ENCODE measurements around the gene TSC22D2.
A peak's percentile ranks its signal among the peaks of the same experiment; 100 is the strongest.
"Not testable (repeated sequence)": the region's sequence is repeated elsewhere in the genome, so short reads cannot be mapped to it uniquely, and the experiment has no call there.

The TSC22D2 gene

DNA sequence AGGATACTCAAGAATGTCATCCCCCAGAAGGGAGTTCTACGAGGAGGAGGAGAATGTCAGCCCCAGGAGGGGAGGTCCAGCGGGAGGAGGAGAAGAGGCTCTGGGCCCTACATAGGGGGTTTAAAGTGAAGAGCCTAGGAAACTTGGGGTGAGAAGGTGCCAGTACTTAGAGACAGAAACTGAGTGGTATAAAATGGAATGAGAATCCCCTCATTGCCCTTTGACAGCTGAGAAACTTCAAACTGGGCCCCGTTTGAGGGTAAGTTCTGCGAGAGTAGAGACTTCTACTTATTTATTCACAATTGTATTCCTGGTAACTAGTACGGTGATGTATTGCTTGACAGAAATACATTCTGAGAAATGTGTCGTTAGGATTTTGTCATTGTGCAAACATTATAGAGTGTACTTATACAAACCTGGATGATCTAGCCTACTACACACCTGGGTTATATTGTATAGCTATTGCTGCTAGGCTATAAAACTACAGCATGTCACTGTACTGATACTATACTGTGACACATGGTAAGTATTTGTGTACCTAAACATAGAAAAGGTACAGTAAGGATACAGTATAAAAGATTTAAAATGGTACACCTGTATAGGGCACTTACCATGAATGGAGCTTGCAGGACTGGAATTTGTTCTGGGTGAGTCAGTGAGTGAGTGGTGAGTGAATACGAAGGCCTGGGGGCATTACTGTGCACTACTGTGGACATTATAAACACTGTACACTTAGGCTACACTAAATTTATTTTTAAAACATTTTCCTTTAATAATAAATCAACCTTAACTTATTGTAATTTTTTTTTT, 62.0 kb downstream of the TSC22D2 start:
- H3K27ac ChIP-seq (ENCODE audit: low read depth, low read length): peak overlapping the region; percentile 9
- no peak overlapping the region for H3K9ac ChIP-seq (ENCODE audit: low read length in 5 of 5)
- no peaks in the 10 kb centered on the region for H3K27me3 ChIP-seq (ENCODE audit: control insufficient read depth in 5 of 5, insufficient read depth in 4 of 5, low read length in 5 of 5)
- H3K4me3 ChIP-seq (ENCODE audit: low read depth in 1 of 5, low read length in 5 of 5): no peak overlapping the region
- H3K4me1 ChIP-seq (ENCODE audit: control insufficient read depth in 5 of 5, insufficient read depth in 5 of 5, low read length in 5 of 5): no peaks in the 10 kb centered on the region
- H3K9me3 ChIP-seq (ENCODE audit: control insufficient read depth in 5 of 5, low read length in 5 of 5): no peaks in the 10 kb centered on the region
- H3K36me3 ChIP-seq (ENCODE audit: control insufficient read depth in 5 of 5, insufficient read depth in 5 of 5, low read length in 5 of 5): peaks cover 0 to 8% (median 0%) of the 10 kb centered on the region in 5 donors

DNA sequence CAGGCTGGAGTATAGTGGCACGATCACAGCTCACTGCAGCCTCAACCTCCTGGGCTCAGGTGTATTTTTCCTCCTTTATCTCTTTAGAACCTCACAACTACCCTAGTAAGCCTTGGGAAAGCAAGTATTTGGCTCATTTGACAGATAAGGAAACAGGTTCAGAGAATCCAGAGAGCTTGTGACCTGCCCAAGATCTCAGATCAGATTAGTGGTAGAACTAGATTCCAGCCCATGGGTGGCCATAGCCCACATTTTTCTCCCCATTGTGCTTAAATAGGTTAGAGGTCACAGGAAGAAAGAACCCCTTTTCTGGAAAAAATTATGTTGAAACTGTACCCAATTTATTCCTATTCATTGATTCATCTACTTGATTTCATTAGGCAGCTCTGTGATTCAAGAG, 64.3 kb downstream of the TSC22D2 start:
- Histone ChIP-seq H3K27me3 (ENCODE audit: control insufficient read depth in 5 of 5, insufficient read depth in 4 of 5, low read length in 5 of 5) (no peaks in the 10 kb centered on the region), H3K4me3 (ENCODE audit: low read depth in 1 of 5, low read length in 5 of 5) (no peak overlapping the region), H3K27ac (ENCODE audit: low read depth, low read length) (no peak overlapping the region), H3K4me1 (ENCODE audit: control insufficient read depth in 5 of 5, insufficient read depth in 5 of 5, low read length in 5 of 5) (no peaks in the 10 kb centered on the region), H3K9me3 (ENCODE audit: control insufficient read depth in 5 of 5, low read length in 5 of 5) (peaks cover 0 to 3% (median 2%) of the 10 kb centered on the region in 5 donors), H3K36me3 (ENCODE audit: control insufficient read depth in 5 of 5, insufficient read depth in 5 of 5, low read length in 5 of 5) (no peaks in the 10 kb centered on the region), H3K9ac (ENCODE audit: low read length in 5 of 5) (no peak overlapping the region)

DNA sequence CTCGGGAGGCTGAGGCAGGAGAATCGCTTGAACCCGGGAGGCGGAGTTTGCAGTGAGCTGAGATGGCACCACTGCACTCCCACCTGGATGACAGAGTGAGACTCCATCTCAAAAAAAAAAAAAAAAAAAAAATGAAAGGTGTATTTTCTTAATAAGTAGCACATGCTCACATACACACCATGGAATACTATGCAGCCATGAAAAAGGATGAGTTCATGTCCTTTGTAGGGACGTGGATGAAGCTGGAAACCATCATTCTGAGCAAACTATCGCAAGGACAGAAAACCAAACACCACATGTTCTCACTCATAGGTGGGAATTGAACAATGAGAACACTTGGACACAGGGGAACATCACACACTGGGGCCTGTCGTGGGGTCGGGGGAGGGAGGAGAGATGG, 65.1 kb downstream of the TSC22D2 start:
- not testable (repeated sequence) for H3K4me3 ChIP-seq (ENCODE audit: low read depth in 1 of 5, low read length in 5 of 5); H3K27ac ChIP-seq (ENCODE audit: low read depth, low read length); H3K4me1 ChIP-seq (ENCODE audit: control insufficient read depth in 5 of 5, insufficient read depth in 5 of 5, low read length in 5 of 5); H3K27me3 ChIP-seq (ENCODE audit: control insufficient read depth in 5 of 5, insufficient read depth in 4 of 5, low read length in 5 of 5); H3K9ac ChIP-seq (ENCODE audit: low read length in 5 of 5); H3K9me3 ChIP-seq (ENCODE audit: control insufficient read depth in 5 of 5, low read length in 5 of 5); H3K36me3 ChIP-seq (ENCODE audit: control insufficient read depth in 5 of 5, insufficient read depth in 5 of 5, low read length in 5 of 5)

DNA sequence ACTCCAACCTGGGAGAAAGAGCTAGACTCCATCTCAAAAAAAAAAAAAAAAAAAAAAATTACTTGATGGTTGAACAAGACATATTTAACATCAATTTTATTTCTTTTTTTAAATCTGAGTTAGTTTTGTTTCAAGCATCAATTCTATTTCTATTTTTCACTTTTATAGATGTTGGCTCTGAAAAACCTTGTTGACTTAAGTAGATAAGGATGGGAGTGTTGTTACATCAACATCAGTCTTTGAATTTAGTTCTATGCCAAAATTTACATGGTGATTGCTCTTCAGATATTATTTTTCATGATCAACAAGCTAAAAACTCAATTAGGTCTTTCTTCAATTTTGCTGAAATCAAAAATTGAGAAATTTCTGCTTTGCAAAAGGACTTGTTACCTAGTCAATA, 71.3 kb downstream of the TSC22D2 start:
- Histone ChIP-seq H3K9ac (ENCODE audit: low read length in 5 of 5) (no peak overlapping the region), H3K9me3 (ENCODE audit: control insufficient read depth in 5 of 5, low read length in 5 of 5) (peaks cover 0 to 9% (median 5%) of the 10 kb centered on the region in 5 donors), H3K4me3 (ENCODE audit: low read depth in 1 of 5, low read length in 5 of 5) (no peak overlapping the region), H3K36me3 (ENCODE audit: control insufficient read depth in 5 of 5, insufficient read depth in 5 of 5, low read length in 5 of 5) (no peaks in the 10 kb centered on the region), H3K27ac (ENCODE audit: low read depth, low read length) (no peak overlapping the region), H3K4me1 (ENCODE audit: control insufficient read depth in 5 of 5, insufficient read depth in 5 of 5, low read length in 5 of 5) (no peaks in the 10 kb centered on the region), H3K27me3 (ENCODE audit: control insufficient read depth in 5 of 5, insufficient read depth in 4 of 5, low read length in 5 of 5) (no peaks in the 10 kb centered on the region)

DNA sequence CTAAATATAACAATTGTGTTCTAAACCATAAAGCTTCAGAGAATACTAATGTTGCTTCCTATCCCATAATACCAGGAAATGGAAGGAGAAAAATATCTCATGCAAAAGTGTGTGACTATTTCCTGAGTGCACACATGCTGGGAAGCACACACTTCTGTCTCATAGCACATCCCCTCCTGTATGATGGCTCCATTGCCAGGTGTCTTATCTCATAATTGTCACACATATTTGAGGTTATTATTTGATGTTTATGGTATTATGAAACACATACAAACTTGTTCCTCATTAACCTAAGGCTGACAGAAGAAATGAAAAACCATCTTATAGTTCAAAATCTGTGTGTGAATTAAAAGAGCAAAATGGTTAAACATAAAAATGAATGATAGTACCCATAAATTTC, 72.8 kb downstream of the TSC22D2 start:
- Histone ChIP-seq H3K27me3 (ENCODE audit: control insufficient read depth in 5 of 5, insufficient read depth in 4 of 5, low read length in 5 of 5) (no peaks in the 10 kb centered on the region), H3K4me1 (ENCODE audit: control insufficient read depth in 5 of 5, insufficient read depth in 5 of 5, low read length in 5 of 5) (no peaks in the 10 kb centered on the region)

DNA sequence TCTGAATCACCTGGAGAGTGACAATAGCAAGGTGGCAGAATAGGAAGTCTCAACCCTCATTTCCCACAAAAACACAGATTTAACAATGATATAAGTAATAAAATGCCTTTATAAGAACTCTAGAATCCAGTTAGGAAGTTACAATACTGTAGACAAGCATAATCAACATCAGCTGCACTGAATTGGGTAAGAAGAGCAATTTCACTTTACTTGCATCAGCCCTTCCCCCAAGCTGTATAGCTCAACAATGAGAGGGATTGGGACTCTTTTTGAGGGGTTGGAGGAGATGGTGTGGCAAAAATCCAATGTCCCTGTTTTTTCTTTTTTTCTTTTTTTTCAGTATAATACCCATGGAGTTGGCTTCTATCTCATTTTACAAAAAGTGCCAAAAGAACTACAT, 75.1 kb downstream of the TSC22D2 start:
- no peaks in the 10 kb centered on the region for H3K36me3 ChIP-seq (ENCODE audit: control insufficient read depth in 5 of 5, insufficient read depth in 5 of 5, low read length in 5 of 5)
- H3K9me3 ChIP-seq (ENCODE audit: control insufficient read depth in 5 of 5, low read length in 5 of 5): peaks cover 0 to 11% (median 9%) of the 10 kb centered on the region in 5 donors
- H3K4me1 ChIP-seq (ENCODE audit: control insufficient read depth in 5 of 5, insufficient read depth in 5 of 5, low read length in 5 of 5): no peaks in the 10 kb centered on the region

More for the DNA sequence above, 72.8 kb downstream of the TSC22D2 start:
- H3K9me3 ChIP-seq (ENCODE audit: control insufficient read depth in 5 of 5, low read length in 5 of 5): peaks cover 0 to 9% (median 5%) of the 10 kb centered on the region in 5 donors
- no peaks in the 10 kb centered on the region for H3K36me3 ChIP-seq (ENCODE audit: control insufficient read depth in 5 of 5, insufficient read depth in 5 of 5, low read length in 5 of 5)
- H3K9ac ChIP-seq (ENCODE audit: low read length in 5 of 5): no peak overlapping the region
- H3K4me3 ChIP-seq (ENCODE audit: low read depth in 1 of 5, low read length in 5 of 5): no peak overlapping the region
- no peak overlapping the region for H3K27ac ChIP-seq (ENCODE audit: low read depth, low read length)

DNA sequence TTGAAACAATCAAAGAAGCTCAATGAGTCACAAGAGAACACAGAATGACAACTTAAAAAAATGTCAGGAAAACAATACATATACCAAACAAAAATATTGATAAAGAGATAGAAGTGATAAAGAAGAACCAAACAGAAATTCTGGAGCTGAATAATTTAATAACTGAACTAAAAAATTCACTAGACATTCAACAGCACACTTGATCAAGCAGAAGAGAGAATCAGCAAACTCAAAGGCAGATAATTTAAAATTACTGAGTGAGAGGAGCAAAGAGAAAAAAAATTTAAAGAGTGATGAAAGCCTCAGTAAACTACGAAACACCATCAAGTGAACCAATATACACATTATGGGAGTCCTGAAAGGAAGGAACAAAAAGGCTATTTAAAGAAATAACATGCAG, 76.3 kb downstream of the TSC22D2 start:
- Histone ChIP-seq H3K36me3 (ENCODE audit: control insufficient read depth in 5 of 5, insufficient read depth in 5 of 5, low read length in 5 of 5) (no peaks in the 10 kb centered on the region), H3K4me1 (ENCODE audit: control insufficient read depth in 5 of 5, insufficient read depth in 5 of 5, low read length in 5 of 5) (no peaks in the 10 kb centered on the region), H3K9me3 (ENCODE audit: control insufficient read depth in 5 of 5, low read length in 5 of 5) (peaks cover 0 to 9% (median 8%) of the 10 kb centered on the region in 5 donors), H3K9ac (ENCODE audit: low read length in 5 of 5) (no peak overlapping the region), H3K27me3 (ENCODE audit: control insufficient read depth in 5 of 5, insufficient read depth in 4 of 5, low read length in 5 of 5) (no peaks in the 10 kb centered on the region), H3K4me3 (ENCODE audit: low read depth in 1 of 5, low read length in 5 of 5) (no peak overlapping the region), H3K27ac (ENCODE audit: low read depth, low read length) (no peak overlapping the region)

More for the DNA sequence above, 75.1 kb downstream of the TSC22D2 start:
- Histone ChIP-seq H3K9ac (ENCODE audit: low read length in 5 of 5) (no peak overlapping the region), H3K27ac (ENCODE audit: low read depth, low read length) (no peak overlapping the region), H3K4me3 (ENCODE audit: low read depth in 1 of 5, low read length in 5 of 5) (no peak overlapping the region), H3K27me3 (ENCODE audit: control insufficient read depth in 5 of 5, insufficient read depth in 4 of 5, low read length in 5 of 5) (no peaks in the 10 kb centered on the region)

DNA sequence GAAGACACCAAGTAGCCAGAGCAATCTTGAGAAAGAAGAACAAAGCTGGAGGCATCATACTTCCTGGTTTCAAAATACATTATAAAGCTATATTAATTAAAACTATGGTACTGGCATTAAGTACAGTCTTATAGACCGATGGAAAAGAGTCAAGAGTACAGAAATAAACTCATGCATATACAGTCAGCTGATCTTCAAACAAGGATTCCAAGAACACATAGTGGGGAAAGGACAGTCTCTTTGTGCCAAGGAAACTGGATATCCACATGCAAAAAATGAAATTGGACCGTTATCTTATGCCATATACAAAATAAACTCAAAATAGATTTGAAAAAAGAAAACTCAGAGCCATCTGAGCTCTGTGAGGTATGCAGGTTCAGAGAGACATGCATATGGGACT, 80.8 kb downstream of the TSC22D2 start:
- Histone ChIP-seq H3K27ac (ENCODE audit: low read depth, low read length) (no peak overlapping the region), H3K27me3 (ENCODE audit: control insufficient read depth in 5 of 5, insufficient read depth in 4 of 5, low read length in 5 of 5) (no peaks in the 10 kb centered on the region), H3K36me3 (ENCODE audit: control insufficient read depth in 5 of 5, insufficient read depth in 5 of 5, low read length in 5 of 5) (no peaks in the 10 kb centered on the region), H3K4me3 (ENCODE audit: low read depth in 1 of 5, low read length in 5 of 5) (no peak overlapping the region), H3K4me1 (ENCODE audit: control insufficient read depth in 5 of 5, insufficient read depth in 5 of 5, low read length in 5 of 5) (no peaks in the 10 kb centered on the region), H3K9ac (ENCODE audit: low read length in 5 of 5) (no peak overlapping the region), H3K9me3 (ENCODE audit: control insufficient read depth in 5 of 5, low read length in 5 of 5) (peaks cover 0 to 8% (median 4%) of the 10 kb centered on the region in 5 donors)

DNA sequence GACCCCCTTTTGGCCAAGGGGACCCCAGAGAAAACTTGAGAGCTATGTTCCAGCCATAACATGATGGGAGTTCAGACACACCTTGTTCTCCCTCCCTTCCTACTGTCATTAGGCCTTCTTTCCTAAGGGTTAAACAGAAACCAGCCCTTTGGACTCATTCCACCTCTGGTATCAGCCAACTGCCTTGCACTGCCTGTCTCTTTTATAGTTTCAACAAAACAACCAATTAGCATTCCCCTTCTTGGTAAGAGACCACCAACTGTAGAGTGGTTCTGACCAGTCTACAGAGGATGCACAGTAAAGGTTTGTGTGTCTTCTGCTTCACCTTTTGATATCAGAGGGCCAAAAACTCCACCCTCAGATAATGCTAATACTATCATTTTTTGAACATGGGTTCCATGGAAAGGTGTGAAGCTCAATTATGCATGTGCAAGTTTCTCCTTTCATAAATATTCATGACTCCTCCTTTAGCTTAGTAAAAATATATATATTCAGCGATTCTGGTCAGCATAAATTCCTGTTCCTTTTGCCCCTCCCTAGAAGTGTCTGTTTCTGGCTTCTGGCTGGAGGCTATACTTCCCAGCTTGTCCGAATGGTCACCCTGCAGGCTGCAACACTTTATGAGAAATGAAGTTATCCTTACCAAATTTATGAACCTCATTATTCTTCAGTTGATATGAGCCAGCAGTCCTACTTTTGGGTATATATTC, 82.3 kb downstream of the TSC22D2 start:
- Histone ChIP-seq H3K9me3 (ENCODE audit: control insufficient read depth in 5 of 5, low read length in 5 of 5) (peaks cover 0 to 8% (median 4%) of the 10 kb centered on the region in 5 donors), H3K27ac (ENCODE audit: low read depth, low read length) (no peak overlapping the region), H3K36me3 (ENCODE audit: control insufficient read depth in 5 of 5, insufficient read depth in 5 of 5, low read length in 5 of 5) (no peaks in the 10 kb centered on the region), H3K4me3 (ENCODE audit: low read depth in 1 of 5, low read length in 5 of 5) (no peak overlapping the region), H3K27me3 (ENCODE audit: control insufficient read depth in 5 of 5, insufficient read depth in 4 of 5, low read length in 5 of 5) (no peaks in the 10 kb centered on the region), H3K4me1 (ENCODE audit: control insufficient read depth in 5 of 5, insufficient read depth in 5 of 5, low read length in 5 of 5) (no peaks in the 10 kb centered on the region), H3K9ac (ENCODE audit: low read length in 5 of 5) (no peak overlapping the region)

DNA sequence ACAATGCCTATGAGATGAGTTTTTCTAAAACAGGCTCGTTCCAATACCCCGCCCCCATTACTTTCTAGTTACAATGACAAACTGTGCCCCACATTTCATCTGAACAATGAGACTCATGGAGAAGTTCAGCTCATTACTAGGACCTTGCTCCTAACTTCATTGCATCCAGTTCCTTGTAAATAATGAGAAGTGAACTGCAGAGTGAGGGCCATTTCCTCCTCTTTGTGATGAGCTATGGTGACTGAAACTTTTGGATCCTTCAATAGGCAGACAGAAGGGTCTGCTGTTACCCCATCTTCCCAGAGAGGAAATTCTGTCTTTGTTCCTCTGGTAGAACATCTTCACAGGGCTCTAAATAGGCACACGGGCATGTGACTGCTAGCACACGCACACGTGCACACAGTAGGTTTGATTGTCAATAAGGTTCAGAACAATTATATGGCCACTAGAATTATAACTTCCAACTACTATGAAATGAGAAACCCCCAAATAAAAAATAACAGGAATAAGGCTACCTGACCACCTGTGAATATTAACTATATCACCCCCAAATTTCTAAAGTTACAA, 86.4 kb downstream of the TSC22D2 start:
- no peaks in the 10 kb centered on the region for H3K27me3 ChIP-seq (ENCODE audit: control insufficient read depth in 5 of 5, insufficient read depth in 4 of 5, low read length in 5 of 5)
- no peak overlapping the region for H3K9ac ChIP-seq (ENCODE audit: low read length in 5 of 5)
- H3K4me3 ChIP-seq (ENCODE audit: low read depth in 1 of 5, low read length in 5 of 5): no peak overlapping the region
- no peaks in the 10 kb centered on the region for H3K9me3 ChIP-seq (ENCODE audit: control insufficient read depth in 5 of 5, low read length in 5 of 5)
- H3K36me3 ChIP-seq (ENCODE audit: control insufficient read depth in 5 of 5, insufficient read depth in 5 of 5, low read length in 5 of 5): no peaks in the 10 kb centered on the region
- H3K27ac ChIP-seq (ENCODE audit: low read depth, low read length): no peak overlapping the region
- H3K4me1 ChIP-seq (ENCODE audit: control insufficient read depth in 5 of 5, insufficient read depth in 5 of 5, low read length in 5 of 5): no peaks in the 10 kb centered on the region

Data from subcutaneous abdominal adipose tissue (tissue), 5 donors.